ENCODE data around the gene MAP1LC3A.

MAP1LC3A gene

DNA sequence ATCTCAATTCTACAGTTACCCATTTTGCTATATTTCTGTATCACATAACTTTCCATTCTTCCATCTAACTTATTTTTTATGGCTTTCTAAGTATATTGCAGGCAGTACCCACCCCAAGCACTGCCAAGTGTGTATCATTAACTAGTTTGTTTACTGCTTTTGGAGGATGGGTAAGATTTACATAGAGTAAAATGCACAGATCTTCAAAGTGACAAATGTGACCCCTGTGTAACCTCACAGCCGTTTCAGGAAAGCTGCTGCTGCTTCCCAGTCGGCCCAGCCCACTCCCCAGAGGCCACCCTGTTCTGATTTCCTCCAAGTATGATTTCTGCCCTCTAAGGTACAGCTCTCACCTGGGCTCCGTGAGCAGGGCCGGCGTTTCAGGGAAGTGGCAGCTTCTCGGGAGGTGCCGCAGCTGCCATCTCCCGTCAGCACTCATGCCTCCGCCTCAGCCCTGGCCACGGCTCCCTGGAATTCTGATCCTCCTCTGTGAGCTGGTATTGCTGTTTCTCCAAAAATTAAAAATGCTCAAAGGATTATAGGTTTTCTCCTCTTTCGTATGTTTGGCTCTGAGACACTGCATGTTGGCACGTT lies 15.0 kb upstream of the MAP1LC3A start:
- no peak overlapping the region for H3K4me3 ChIP-seq (ENCODE audit: low read length)
- DNase-seq (ENCODE audit: low read depth, low spot score): no peak

DNA sequence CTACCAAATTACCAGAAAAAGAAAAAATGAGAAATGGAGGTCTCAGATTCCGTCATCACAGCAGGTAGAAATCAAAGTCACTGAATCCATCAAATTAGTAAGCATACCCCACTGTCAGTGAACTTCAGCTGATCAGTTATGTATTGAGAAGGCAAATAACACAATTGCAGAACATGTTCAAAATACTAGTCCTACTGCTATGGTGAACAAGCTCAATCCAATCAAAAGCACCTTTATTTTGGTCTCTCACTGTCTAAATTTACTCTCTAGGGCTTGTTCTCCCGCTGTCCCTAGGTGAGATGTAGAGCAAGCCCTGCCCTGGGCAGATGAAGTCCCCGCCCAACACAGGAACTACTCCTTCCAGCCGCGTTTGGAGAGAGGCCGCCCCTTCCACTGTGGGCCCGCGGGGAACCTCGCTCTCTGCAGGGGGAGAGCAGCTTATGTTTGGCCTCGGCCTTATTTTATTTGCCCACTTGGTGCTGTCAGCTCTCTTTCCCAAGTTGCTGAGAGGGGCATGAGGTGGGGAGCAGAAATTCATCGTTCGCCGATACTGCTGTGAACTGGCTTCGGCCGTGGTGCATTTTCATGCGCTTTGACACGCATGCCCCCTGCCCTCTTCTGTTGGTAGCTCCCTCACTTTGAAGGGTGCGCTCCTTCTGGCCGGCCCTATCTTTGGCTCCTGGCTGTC lies 14.3 kb upstream of the MAP1LC3A start:
- H3K4me3 ChIP-seq (ENCODE audit: low read length): no peak overlapping the region

DNA sequence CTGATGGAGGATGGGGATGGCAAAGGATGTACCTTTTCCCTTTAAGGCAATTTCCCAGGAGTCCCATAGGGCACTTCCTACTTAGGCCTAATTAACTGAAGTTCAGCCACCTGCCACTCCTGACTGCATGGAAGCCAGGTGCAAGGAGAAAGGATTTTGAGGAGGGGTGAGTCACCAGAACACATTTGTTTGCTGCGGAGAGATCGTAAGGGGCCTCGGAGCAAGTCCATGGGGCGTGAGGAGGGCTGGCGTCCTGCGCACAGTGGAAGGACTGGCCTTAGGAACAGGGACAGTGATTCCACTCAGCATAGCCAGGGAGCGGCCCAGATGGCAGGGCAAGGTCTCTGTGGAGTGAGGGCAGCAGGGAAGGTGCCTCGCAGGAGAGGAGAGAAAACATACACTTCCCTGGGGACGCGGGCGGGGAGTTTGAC lies 11.8 kb upstream of the MAP1LC3A start:
- H3K4me3 ChIP-seq (ENCODE audit: low read length): no peak overlapping the region
- DNase-seq (ENCODE audit: low read depth, low spot score): no peak

More for the DNA sequence above, 14.3 kb upstream of the MAP1LC3A start:
- DNase-seq (ENCODE audit: low read depth, low spot score): no peak

DNA sequence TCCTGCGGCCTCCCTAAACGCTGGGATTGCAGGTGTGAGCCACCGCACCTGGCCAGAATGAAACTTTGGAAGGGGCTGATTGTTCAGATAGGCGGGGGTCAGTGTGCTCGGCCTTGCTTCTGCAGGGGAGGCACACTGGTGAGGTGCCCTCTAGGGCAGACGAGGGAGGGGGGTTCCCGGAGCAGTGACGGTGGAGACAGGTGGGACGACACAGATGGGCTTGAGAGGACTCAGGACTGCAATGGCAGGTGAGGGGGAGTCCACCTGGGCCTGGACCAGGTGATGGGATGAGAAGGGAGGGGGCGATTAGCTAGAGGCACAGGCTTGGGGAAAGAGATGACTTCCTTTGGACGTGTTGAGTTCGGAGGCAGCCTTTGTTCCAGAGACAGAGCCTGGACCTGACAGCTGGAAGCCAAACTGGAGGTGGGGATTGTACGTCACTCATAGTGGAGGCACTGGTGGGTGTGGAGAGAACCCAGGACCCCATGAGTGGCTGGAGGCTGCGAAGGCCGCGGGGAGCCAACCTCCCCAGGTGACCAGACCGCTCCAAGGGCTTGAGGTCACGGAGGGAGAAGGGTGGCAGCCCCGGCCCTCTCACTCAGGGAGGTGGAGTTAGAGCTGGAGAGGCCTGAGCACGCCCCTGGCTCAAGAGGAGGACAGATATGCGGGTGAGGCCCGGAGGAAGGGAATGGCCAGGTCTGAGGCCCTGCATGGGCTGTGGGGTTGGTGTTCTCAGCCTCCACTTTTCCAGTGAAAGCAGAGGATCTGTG lies 10.5 kb upstream of the MAP1LC3A start:
- no peak for DNase-seq (ENCODE audit: low read depth, low spot score)
- H3K4me3 ChIP-seq (ENCODE audit: low read length): no peak overlapping the region

DNA sequence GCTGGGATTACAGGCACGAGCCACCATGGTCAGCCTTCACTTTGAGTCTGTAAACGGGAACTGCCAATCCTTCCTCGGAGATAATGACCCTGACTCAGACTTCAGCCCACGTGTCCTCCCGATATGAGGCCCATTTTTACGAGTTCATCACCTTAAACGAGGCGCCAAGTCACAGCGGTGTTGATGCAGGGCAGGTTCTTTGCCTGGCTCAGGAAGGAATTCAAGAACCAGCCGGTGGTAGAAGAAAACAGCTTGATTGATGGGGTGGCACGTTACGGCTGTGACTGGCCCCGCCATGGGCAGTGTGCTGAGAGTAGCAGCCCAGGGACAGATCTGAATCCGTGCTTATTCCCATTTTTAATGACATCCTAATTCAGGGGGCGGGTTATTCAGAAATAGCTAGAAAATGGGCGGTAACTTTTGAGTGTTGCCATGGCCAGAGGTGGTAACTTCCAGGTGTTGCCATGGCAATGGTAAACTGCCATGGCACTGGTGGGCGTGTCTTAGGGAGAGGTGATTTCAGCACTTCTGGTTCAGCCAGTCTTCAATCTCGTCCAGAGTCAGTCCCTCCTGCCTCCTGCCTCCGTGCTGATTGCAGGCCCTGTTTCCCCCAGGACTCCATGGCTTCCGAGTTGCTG lies 9.1 kb upstream of the MAP1LC3A start:
- no peak for DNase-seq (ENCODE audit: low read depth, low spot score)
- no peak overlapping the region for H3K4me3 ChIP-seq (ENCODE audit: low read length)

DNA sequence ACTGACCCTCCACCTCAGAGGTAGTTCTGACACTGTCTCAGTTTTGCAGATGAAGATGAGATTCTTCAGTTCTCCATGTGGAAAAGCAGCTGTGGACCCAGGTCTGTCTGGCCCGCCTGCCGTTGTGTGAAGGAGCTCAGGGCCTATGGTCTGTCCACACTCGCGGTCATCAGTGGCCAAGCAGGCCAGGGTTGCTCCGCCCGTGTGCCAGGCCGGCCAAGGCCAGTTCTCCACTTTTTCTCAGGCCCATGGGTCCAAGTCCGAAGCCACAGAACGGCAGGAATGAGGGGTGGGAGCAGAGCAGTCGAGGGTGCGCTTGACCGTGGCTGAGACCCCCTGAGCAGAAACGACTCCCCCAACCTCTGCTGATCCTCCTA lies 8.6 kb upstream of the MAP1LC3A start:
- no peak overlapping the region for H3K4me3 ChIP-seq (ENCODE audit: low read length)
- DNase-seq (ENCODE audit: low read depth, low spot score): no peak

DNA sequence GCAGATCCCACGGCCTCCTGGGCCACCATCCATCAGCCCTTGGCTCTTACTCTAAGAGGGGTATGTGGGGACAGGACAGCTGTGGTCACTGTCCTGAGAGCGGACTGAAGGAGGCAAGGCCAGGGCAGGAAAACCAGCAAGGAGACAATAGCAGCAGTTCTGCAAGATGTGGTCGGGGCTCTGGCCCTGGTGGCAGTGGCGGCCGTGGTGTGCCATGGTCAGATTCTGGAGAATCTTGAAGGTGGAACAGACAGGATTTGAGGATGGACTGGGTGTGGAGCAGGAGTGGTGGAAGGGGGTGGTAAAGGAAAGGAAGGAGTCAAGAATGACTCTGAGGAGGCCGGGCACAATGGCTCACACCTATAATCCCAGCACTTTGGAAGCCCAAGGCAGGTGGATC lies 5.9 kb upstream of the MAP1LC3A start:
- no peak for DNase-seq (ENCODE audit: low read depth, low spot score)
- no peak overlapping the region for H3K4me3 ChIP-seq (ENCODE audit: low read length)

DNA sequence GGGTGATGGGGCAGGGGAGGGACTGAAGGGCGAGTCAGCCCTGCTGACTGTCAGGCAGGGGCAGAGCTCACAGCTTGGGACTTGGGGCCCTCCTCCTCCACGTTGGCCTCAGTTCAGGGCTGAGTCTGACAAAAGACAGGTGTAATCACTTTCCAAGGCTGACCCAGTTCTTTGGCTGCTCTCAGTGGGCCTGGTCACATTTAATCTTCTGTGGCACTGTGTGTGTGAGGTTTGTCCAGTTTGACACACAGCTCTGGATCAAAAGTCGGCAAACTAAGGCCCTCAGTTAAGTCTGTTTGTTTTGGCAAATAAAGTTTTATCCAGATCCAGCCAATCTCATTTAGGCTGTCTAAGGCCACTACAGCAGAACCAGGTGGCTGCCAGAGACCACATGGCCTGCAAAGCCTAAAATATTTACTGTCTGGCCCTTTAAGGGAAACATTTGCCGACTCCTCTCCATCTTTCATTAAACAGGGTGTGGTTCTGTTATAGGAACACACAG lies 5.1 kb upstream of the MAP1LC3A start:
- DNase-seq (ENCODE audit: low read depth, low spot score): no peak
- no peak overlapping the region for H3K4me3 ChIP-seq (ENCODE audit: low read length)

DNA sequence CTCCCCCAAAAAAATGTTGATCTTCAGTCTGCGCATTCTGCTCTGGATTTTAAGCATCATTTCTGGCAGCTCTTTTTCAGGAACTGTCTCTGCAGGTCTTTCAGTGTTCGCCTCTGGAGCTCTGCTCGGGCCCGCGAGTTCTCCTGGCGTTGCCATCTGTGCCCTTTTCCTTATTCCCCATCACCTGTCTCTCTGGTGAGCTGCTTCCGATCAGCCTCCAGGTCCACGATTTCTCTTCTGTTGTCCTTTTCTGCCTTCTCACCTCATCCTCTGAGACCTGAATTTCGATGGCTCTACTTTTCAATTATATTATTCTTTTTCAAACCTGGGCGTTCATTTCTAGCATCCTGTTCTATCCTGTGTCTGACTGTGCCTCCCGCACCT lies 590 bp upstream of the MAP1LC3A start:
- DNase-seq (ENCODE audit: low read depth, low spot score): no peak
- H3K4me3 ChIP-seq (ENCODE audit: low read length): no peak overlapping the region

DNA sequence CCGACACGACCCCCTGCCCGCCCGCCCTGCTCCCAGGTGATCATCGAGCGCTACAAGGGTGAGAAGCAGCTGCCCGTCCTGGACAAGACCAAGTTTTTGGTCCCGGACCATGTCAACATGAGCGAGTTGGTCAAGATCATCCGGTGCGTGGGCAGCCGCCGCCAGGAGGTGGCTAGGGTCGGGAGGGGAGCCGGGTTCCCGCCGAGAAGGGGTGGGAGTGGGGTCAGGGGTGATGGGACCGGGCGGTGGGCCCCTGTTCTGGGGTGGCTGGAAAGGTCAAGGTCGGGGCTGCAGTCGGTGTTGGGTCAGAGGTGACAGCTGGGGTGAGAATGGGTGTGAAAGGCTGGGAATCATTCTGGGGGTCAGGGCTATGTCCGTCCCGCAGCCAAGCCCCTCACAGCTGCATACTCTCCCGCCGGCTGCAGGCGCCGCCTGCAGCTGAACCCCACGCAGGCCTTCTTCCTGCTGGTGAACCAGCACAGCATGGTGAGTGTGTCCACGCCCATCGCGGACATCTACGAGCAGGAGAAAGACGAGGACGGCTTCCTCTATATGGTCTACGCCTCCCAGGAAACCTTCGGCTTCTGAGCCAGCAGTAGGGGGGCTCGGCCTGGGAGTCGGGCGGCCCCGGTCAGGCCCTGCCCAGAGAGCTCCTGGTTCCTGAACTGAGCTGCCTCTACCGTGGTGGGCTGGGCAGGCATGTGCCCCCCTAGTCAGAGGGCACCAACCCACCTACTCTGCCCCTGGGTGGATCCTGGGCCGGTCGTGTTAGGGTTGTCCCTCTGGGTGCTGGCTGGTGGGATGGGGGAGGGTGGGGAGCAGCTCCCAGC lies 1.0 kb downstream of the MAP1LC3A start:
- no peak overlapping the region for H3K4me3 ChIP-seq (ENCODE audit: low read length)
- no peak for DNase-seq (ENCODE audit: low read depth, low spot score)

DNA sequence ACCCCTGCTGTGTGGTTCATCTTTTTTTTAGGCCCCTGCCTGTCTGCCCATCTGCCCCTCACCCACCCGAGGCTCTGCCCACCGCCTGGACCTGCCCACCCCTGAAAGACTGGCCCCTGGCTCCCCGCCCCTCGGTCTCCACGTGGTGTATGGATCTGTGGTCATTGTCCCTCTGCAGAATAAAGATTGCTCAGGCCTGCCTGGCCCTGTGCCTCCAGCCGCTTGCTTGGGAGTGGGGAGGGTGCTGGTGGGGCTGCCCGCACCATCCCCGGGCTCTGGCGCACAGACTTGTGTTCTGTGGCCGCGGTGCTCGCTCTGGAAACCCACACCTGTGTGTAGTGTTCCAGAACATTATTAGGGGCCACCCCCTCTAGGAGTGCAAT lies 1.6 kb downstream of the MAP1LC3A start:
- no peak overlapping the region for H3K4me3 ChIP-seq (ENCODE audit: low read length)
- DNase-seq (ENCODE audit: low read depth, low spot score): no peak

DNA sequence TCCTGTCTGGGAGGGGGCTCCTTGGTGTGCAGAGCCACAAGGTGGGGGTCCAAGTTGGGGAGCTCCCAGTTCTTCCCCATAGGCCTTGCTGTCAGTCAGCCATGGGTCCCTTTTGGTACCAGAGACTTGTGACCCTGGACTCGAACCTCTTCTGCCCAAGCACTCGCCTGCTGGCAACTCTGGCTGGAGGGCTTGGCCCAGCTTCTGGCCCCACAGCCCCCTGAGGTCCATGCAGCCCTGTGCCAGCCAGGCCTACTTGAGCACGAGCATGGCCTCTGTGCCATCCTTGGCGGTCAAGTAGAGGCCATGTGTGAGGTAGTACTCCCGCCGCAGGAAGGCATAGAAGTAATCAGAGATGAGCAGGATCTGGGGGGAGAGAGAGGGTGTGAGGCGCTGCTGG lies 2.1 kb downstream of the MAP1LC3A start:
- no peak for DNase-seq (ENCODE audit: low read depth, low spot score)
- H3K4me3 ChIP-seq (ENCODE audit: low read length): no peak overlapping the region

DNA sequence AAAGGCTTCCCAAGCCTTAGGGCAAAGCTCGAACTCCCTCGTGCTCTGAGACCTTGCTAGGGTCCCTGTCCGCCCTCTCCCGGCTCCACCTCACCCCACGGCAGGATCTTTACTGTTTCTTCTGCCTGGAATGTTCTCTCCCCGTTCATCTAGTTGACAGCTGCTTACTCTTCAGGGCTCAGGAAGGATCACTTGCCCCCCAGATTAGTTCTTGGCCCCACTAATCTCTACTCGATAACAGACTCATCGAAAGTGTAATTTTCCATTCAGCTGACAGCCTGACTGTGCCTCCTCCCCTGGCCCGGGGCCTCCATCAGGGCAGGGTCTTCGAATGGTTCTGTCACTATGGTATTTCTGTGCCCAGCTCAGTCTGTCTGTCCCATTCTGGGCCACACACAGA lies 3.1 kb downstream of the MAP1LC3A start:
- H3K4me3 ChIP-seq (ENCODE audit: low read length): no peak overlapping the region
- no peak for DNase-seq (ENCODE audit: low read depth, low spot score)

DNA sequence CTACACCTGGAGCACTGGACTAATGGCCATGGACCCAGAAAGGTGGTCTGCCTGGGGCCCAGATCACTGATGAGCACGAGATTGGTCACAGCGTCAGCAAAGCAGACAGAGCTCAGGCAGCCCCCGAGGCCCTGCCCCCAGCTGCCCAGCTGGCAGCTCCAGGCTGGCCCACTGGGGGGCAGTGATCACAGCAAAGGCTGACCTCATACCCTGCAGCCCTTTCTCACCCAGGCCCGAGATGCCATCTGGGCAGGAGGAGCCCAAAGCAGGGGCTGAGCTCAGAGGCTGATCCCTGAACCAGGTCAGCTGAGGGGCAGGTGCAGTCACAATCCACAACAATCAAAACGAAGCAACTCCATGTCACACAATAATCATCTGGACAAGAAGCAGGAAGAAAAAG lies 4.1 kb downstream of the MAP1LC3A start:
- H3K4me3 ChIP-seq (ENCODE audit: low read length): no peak overlapping the region
- no peak for DNase-seq (ENCODE audit: low read depth, low spot score)

DNA sequence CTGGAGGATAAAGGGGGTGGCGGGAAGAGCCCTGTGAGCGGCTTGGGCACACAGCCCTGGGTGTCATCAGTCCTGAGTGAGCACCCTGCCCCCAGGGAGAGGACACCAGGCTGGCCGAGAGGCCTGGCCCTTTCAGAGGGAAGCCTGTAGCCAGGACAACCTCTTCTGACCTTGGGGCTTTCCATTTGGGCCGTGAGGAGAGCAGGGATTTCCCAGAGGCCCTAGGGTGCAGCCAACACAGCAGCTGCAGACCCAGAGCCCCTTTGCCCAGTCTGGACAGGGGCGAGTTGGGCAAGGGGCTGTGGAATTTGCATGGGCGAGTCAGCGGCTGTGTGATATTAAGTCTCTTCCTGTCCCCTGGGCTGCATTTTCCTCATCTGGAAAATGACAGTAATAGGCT lies 6.3 kb downstream of the MAP1LC3A start:
- no peak overlapping the region for H3K4me3 ChIP-seq (ENCODE audit: low read length)
- no peak for DNase-seq (ENCODE audit: low read depth, low spot score)

DNA sequence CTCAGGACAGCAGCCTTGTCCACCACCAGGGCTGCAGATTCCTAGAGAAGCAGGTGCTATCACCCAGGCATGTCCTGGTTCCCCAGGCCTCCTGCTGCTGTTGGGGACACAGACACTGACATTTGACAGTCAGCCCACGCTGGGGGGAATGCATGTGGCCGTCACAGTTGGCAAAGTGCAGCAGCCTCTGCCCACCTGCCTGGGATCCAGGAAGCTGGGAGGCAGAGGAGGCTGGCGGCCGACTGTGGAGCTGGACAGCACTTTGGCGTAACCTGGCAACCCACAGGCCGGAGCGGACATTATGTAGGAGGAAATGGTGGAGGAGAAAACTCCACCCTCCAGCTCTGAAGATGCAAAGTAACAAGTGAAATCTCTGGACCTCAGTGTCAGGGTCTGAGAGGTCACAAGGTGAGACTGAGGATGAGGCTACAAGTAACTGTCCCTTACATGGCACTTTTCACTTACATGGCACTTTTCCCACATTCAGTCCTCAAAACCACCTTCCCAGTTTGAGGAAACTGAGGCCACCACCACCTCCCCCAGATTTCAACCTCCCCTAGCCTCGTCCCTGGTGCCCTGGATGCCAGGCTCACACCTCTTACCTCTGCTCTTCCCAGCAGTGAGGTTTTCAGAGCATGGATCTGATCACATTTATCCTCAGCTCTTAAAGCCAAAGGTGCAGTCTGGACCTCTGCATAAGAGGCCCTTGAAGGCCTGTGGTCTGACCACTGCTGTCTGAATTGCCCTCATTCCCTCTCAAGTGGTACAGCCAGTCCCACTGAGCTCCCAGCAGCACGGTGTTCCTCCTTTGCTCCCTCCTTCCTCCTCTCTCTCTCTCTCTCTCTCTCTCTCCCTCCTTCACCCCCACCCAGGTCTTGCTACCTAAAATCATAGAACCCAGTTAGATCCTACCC lies 8.7 kb downstream of the MAP1LC3A start:
- no peak for DNase-seq (ENCODE audit: low read depth, low spot score)
- no peak overlapping the region for H3K4me3 ChIP-seq (ENCODE audit: low read length)

DNA sequence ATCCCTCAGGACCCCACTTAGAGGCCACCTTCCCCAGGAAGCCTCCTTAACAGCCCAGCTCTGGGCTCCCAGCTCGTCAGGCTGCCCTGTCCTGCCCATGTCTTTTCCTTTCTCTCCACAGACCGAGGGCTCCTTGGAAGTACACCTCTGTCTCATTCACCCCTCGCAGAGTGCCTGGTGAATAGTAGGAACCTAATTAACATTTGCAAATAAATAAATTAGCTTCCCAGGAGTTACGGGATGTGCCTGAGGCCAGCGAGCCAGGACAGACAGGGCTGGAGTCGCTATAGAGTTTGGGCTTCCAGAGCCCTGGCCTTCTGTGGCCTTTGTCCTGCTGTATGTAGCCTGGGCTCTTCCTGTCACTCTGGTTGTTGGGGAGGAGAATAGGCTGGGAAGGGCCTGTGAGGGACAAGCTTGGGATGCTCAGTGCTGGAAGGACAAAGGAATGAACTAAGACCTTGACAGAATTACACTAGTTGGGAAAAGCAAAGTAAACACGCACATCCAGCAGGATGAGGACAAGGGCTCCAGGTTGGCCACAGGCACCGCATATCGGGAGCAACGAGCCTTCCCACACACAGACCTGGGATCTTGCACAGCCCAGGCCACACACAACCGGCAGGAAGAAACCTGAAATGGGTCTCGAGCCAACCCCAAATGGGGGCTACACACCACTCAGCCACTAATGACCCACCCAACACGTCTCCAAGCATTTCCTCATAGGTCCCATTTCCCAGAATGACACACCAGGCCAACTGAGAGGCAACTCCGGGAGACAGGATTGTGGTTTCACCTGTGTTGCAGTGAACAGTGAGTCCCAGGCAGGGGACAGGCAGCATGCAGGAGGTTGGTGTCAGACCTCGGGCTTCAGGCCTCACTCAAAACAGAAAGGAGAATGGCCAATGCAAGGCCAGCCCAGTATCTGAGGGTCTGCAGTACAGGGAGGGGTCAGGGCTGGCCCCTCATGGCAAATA lies 9.7 kb downstream of the MAP1LC3A start:
- no peak for DNase-seq (ENCODE audit: low read depth, low spot score)

More for the DNA sequence above, 9.7 kb downstream of the MAP1LC3A start:
- no peak overlapping the region for H3K4me3 ChIP-seq (ENCODE audit: low read length)

Measured in Jurkat, Clone E6-1 (cell line).